ENCODE data around the gene TMEM258.

DNA sequence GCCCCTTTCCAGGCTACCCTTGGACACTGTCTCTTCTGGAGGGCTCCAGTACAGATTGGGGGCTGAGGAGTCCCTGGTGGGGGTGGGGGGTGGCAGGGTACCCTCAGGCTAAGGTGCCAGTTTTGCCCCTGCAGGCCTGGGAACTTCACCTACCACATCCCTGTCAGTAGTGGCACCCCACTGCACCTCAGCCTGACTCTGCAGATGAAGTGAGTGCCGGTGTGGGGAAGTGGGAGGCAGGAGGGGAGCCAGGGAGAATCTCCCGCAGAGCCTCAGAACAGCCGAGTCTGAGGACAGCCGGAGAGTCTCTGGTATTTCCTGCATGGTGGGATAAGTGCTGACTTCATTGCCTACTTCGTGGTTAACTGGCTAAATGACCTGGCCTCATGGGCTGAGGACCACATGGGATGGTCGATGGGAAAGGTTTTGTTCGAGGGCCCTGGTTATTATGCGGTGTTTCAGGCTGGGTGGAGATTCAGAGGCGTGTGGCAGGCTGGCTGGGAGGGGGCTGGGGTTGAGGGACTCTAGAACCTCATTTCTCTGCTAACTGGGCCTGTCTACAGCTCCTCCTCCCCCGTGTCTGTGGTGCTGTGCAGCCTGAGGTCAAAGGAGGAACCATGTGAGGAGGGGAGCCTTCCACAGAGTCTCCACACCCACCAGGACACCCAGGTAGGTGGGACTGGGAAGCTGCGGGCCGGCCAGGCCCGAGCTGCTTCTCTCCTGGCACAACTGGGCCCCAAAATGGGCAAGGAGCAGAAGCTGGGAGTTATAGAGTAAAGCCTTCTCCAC, 8.5 kb downstream of the TMEM258 start:
- no peak for TF ChIP-seq POLR2AphosphoS5 (IDR thresholded peaks at IDR 0.05; ENCODE audit: low read depth, low read length)
- TF ChIP-seq SIN3A (IDR thresholded peaks at IDR 0.05; ENCODE audit: borderline replicate concordance, insufficient read depth, low read length): no peak
- TF ChIP-seq, protein P1, sequence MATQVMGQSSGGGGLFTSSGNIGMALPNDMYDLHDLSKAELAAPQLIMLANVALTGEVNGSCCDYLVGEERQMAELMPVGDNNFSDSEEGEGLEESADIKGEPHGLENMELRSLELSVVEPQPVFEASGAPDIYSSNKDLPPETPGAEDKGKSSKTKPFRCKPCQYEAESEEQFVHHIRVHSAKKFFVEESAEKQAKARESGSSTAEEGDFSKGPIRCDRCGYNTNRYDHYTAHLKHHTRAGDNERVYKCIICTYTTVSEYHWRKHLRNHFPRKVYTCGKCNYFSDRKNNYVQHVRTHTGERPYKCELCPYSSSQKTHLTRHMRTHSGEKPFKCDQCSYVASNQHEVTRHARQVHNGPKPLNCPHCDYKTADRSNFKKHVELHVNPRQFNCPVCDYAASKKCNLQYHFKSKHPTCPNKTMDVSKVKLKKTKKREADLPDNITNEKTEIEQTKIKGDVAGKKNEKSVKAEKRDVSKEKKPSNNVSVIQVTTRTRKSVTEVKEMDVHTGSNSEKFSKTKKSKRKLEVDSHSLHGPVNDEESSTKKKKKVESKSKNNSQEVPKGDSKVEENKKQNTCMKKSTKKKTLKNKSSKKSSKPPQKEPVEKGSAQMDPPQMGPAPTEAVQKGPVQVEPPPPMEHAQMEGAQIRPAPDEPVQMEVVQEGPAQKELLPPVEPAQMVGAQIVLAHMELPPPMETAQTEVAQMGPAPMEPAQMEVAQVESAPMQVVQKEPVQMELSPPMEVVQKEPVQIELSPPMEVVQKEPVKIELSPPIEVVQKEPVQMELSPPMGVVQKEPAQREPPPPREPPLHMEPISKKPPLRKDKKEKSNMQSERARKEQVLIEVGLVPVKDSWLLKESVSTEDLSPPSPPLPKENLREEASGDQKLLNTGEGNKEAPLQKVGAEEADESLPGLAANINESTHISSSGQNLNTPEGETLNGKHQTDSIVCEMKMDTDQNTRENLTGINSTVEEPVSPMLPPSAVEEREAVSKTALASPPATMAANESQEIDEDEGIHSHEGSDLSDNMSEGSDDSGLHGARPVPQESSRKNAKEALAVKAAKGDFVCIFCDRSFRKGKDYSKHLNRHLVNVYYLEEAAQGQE (IDR thresholded peaks at IDR 0.05; ENCODE audit: insufficient read depth in 1 of 2, low read depth in 2 of 2, low read length in 2 of 2): no peak
- no peak for TF ChIP-seq TAF1 (IDR thresholded peaks at IDR 0.05; ENCODE audit: borderline replicate concordance, insufficient read depth, low read length)

Measured in PFSK-1 (cell line).